ENCODE measurements around the gene SUPT20HL1.

- TF ChIP-seq, protein P1, sequence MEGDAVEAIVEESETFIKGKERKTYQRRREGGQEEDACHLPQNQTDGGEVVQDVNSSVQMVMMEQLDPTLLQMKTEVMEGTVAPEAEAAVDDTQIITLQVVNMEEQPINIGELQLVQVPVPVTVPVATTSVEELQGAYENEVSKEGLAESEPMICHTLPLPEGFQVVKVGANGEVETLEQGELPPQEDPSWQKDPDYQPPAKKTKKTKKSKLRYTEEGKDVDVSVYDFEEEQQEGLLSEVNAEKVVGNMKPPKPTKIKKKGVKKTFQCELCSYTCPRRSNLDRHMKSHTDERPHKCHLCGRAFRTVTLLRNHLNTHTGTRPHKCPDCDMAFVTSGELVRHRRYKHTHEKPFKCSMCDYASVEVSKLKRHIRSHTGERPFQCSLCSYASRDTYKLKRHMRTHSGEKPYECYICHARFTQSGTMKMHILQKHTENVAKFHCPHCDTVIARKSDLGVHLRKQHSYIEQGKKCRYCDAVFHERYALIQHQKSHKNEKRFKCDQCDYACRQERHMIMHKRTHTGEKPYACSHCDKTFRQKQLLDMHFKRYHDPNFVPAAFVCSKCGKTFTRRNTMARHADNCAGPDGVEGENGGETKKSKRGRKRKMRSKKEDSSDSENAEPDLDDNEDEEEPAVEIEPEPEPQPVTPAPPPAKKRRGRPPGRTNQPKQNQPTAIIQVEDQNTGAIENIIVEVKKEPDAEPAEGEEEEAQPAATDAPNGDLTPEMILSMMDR (conservative IDR thresholded peaks at IDR 0.05; ENCODE audit: low read depth in 2 of 2), result no peak
- TF ChIP-seq POLR2AphosphoS5 (IDR thresholded peaks at IDR 0.05; ENCODE audit: low read depth) (no peak), ZNF462 (CRISPR knock-in tag; IDR thresholded peaks at IDR 0.05) (no peak), EZH2 (IDR thresholded peaks at IDR 0.05; ENCODE audit: low read depth, unreplicated experiment) (no peak), ETS1 (IDR thresholded peaks at IDR 0.05) (no peak), ZNF114 (CRISPR knock-in tag; IDR thresholded peaks at IDR 0.05) (no peak), EZH2phosphoT487 (IDR thresholded peaks at IDR 0.05; ENCODE audit: unreplicated experiment) (no peak), NANOG (IDR thresholded peaks at IDR 0.05; ENCODE audit: borderline replicate concordance) (no peak), JUNB (IDR thresholded peaks at IDR 0.05; ENCODE audit: unreplicated experiment) (no peak), STAT1 (IDR thresholded peaks at IDR 0.05; ENCODE audit: unreplicated experiment) (no peak)
- TF ChIP-seq, protein P2, sequence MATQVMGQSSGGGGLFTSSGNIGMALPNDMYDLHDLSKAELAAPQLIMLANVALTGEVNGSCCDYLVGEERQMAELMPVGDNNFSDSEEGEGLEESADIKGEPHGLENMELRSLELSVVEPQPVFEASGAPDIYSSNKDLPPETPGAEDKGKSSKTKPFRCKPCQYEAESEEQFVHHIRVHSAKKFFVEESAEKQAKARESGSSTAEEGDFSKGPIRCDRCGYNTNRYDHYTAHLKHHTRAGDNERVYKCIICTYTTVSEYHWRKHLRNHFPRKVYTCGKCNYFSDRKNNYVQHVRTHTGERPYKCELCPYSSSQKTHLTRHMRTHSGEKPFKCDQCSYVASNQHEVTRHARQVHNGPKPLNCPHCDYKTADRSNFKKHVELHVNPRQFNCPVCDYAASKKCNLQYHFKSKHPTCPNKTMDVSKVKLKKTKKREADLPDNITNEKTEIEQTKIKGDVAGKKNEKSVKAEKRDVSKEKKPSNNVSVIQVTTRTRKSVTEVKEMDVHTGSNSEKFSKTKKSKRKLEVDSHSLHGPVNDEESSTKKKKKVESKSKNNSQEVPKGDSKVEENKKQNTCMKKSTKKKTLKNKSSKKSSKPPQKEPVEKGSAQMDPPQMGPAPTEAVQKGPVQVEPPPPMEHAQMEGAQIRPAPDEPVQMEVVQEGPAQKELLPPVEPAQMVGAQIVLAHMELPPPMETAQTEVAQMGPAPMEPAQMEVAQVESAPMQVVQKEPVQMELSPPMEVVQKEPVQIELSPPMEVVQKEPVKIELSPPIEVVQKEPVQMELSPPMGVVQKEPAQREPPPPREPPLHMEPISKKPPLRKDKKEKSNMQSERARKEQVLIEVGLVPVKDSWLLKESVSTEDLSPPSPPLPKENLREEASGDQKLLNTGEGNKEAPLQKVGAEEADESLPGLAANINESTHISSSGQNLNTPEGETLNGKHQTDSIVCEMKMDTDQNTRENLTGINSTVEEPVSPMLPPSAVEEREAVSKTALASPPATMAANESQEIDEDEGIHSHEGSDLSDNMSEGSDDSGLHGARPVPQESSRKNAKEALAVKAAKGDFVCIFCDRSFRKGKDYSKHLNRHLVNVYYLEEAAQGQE (IDR thresholded peaks at IDR 0.05; ENCODE audit: unreplicated experiment), result no peak
These were observed 20.5 kb upstream of the SUPT20HL1 start for GRCh38 chrX:24339911-24340310.

Data from GM23338 (cell line).